PC-3 (cell line): ENCODE measurements around the gene GDAP1L1. TPM values are rescaled to one million over a fixed set of nuclear protein-coding genes. Genes with fewer than 3 reads are reported as not detected.

Source experiments
- ATAC-seq: fragments of 200-7000 bp; cut with Tn5 transposase; 2 replicates; pipeline ENCODE4 v1.9.1; 2020; ENCODE audit warnings: mild to moderate bottlenecking, moderate library complexity
- Bru-seq: library from RNA; stranded (reverse); fragments of 400-500 nt; gene quantifications from one replicate; lab custom pipeline; 2021; lab: Mats Ljungman, UMichigan
- BruChase-seq, 2 experiments: library from RNA; stranded (reverse); fragments of 400-500 nt; gene quantifications; one replicate each; lab custom pipeline; 2021; lab: Mats Ljungman, UMichigan
- BruUV-seq: library from RNA; stranded (reverse); fragments of 400-500 nt; replicated peaks from 2 replicates; lab custom pipeline; 2021; lab: Mats Ljungman, UMichigan
- CTCF ChIA-PET: fragments of 300-600 bp; sonication (Branson Sonifier 250); formaldehyde crosslinking; loops from one replicate; lab custom pipeline; 2022; ENCODE audit warnings: antibody characterized with exemption; lab: Charles Lee
- POLR2A ChIA-PET: fragments of 300-600 bp; sonication (Branson Sonifier 250); formaldehyde crosslinking; loops from one replicate; lab custom pipeline; 2022; ENCODE audit warnings: antibody characterized with exemption; ENCODE audit not compliant: unreplicated experiment; lab: Charles Lee
- DNase-seq: peaks from one replicate; pipeline ENCODE4 v3.0.0-alpha.2; 2015
- H2AFZ ChIP-seq: fragments of 300-600 bp; sonication (generic); 2 replicates; pipeline ENCODE4 v1.6.0; 2016; ENCODE audit warnings: antibody characterized with exemption, low read length
- H3F3A ChIP-seq: fragments of 300-600 bp; sonication (generic); one replicate; pipeline ENCODE4 v1.6.0; 2017; ENCODE audit warnings: antibody characterized with exemption, low read length, control low read depth, mild to moderate bottlenecking; ENCODE audit not compliant: unreplicated experiment
- H3K27ac ChIP-seq: fragments of 300-600 bp; sonication (generic); 2 replicates; pipeline ENCODE4 v1.5.1; 2016; ENCODE audit warnings: mild to moderate bottlenecking, low read length
- H3K27me3 ChIP-seq: fragments of 300-600 bp; sonication (generic); 2 replicates; pipeline ENCODE4 v1.6.1; 2016; ENCODE audit warnings: low read length, mixed read lengths
- H3K36me3 ChIP-seq: fragments of 300-600 bp; sonication (generic); 2 replicates; pipeline ENCODE4 v1.6.1; 2016; ENCODE audit warnings: low read depth, mixed run types, low read length, mixed read lengths
- H3K4me1 ChIP-seq: fragments of 300-600 bp; sonication (generic); 2 replicates; pipeline ENCODE4 v1.5.1; 2016; ENCODE audit warnings: low read length; ENCODE audit not compliant: insufficient read depth
- H3K4me2 ChIP-seq: fragments of 300-600 bp; sonication (generic); 2 replicates; pipeline ENCODE4 v1.6.0; 2016; ENCODE audit warnings: low read length
- H3K4me3 ChIP-seq: fragments of 300-600 bp; sonication (generic); 2 replicates; pipeline ENCODE4 v1.5.1; 2016; ENCODE audit warnings: mild to moderate bottlenecking, low read length, mixed read lengths
- H3K79me2 ChIP-seq: fragments of 300-600 bp; sonication (generic); 2 replicates; pipeline ENCODE4 v1.6.1; 2017; ENCODE audit warnings: low read length, mixed read lengths
- H3K9ac ChIP-seq: fragments of 300-600 bp; sonication (generic); 2 replicates; pipeline ENCODE4 v1.6.0; 2016; ENCODE audit warnings: mild to moderate bottlenecking, low read length
- H3K9me2 ChIP-seq: fragments of 300-600 bp; sonication (generic); replicated peaks from 2 replicates; pipeline ENCODE4 v1.6.1; 2016; ENCODE audit warnings: mixed run types, low read length, mixed read lengths
- H3K9me3 ChIP-seq: fragments of 300-600 bp; sonication (generic); 2 replicates; pipeline ENCODE4 v1.6.1; 2016; ENCODE audit warnings: low read length, mixed read lengths
- H4K20me1 ChIP-seq: fragments of 300-600 bp; sonication (generic); 2 replicates; pipeline ENCODE4 v1.6.1; 2016; ENCODE audit warnings: low read length, mixed read lengths
- CTCF ChIP-seq: fragments of 300-600 bp; sonication (generic); conservative IDR thresholded peaks from 2 replicates; pipeline ENCODE4 v1.5.1; 2017; ENCODE audit warnings: antibody characterized with exemption, low read depth, mild to moderate bottlenecking, low read length
- EZH2 ChIP-seq: fragments of 300-600 bp; sonication (generic); IDR thresholded peaks from one replicate; pipeline ENCODE4 v1.6.1; 2017; ENCODE audit warnings: antibody characterized with exemption, mild to moderate bottlenecking, low read length; ENCODE audit not compliant: unreplicated experiment
- EZH2phosphoT487 ChIP-seq: fragments of 300-600 bp; sonication (generic); IDR thresholded peaks from 2 replicates; pipeline ENCODE4 v1.6.1; 2018; ENCODE audit warnings: mild to moderate bottlenecking, antibody characterized with exemption, low read length, borderline replicate concordance
- intact Hi-C: fragments of 100-400 bp; cut with micrococcal nuclease; formaldehyde crosslinking; loops from 2 replicates; pipeline ENCODE4 v1.9.0; 2023
- long read RNA-seq: library from polyadenylated mRNA; unstranded; transcript quantifications from one replicate; pipeline ENCODE4 v2.0.0, GENCODE V29; 2021; ENCODE audit not compliant: unreplicated experiment
- total RNA-seq: library from RNA; depleted of rRNA; stranded (reverse); fragments of >200 nt; gene quantifications from 2 replicates; pipeline ENCODE4 v1.2.3, GENCODE V29; 2014; rRNA removed

GDAP1L1 gene
- total RNA-seq = not detected in 2 replicates
- Bru-seq, nascent RNA = percentile 3 among the genes with signal in this experiment
- BruChase-seq, experiment 1, labeled RNA remaining after a 6-hour chase = percentile 9 among the genes with signal in this experiment
- BruChase-seq, experiment 2, labeled RNA remaining after a 2-hour chase = percentile 13 among the genes with signal in this experiment
- long read RNA-seq, partial matches to known transcripts = 0 of 2 reads
- long read RNA-seq, other reads (novel, unspliced or antisense) = 2 of 2 reads

GRCh38 chr20:44247131-44247571, at the start of gene GDAP1L1:
GDAP1L1 (plus strand) TSS chr20:44247308; CDS start chr20:44247335, 27 bp downstream.
- no peaks in the 10 kb centered on the region for H3K9me2 ChIP-seq
- H3K27ac ChIP-seq = no peak within 1 kb of the TSS
- intact Hi-C loops = no loop called here
- H3K27me3 ChIP-seq = peaks cover 3% of the 10 kb centered on the region; the same call in 1 of the 2 replicates
- H3K36me3 ChIP-seq = no peaks in the 10 kb centered on the region
- BruUV-seq = no TSS peak
- H3K9ac ChIP-seq = no peak within 1 kb of the TSS
- ChIA-PET POLR2A (no interaction called here), CTCF (no interaction called here)
- H3F3A ChIP-seq = no peaks in the 10 kb centered on the region
- H3K4me1 ChIP-seq = no peaks in the 10 kb centered on the region
- H3K79me2 ChIP-seq = no peaks in the 10 kb centered on the region
- no peak for DNase-seq
- H3K4me3 ChIP-seq = no peak within 1 kb of the TSS
- no peaks in the 10 kb centered on the region for H3K9me3 ChIP-seq
- TF ChIP-seq EZH2phosphoT487 (no peak), CTCF (no peak), EZH2 (no peak)
- no peak for ATAC-seq
- no peak within 1 kb of the TSS for H2AFZ ChIP-seq
- H4K20me1 ChIP-seq = no peaks in the 10 kb centered on the region
- no peak within 1 kb of the TSS for H3K4me2 ChIP-seq

GRCh38 chr20:44198872-44199271, 48.2 kb upstream of the GDAP1L1 start:
- no peaks in the 10 kb centered on the region for H3K27me3 ChIP-seq
- H3K4me1 ChIP-seq = peaks cover 25% of the 10 kb centered on the region
- no peak overlapping the region for H3K27ac ChIP-seq
- DNase-seq (no peak), ATAC-seq (no peak)
- H3K4me3 ChIP-seq = no peak overlapping the region
- peaks cover 62% of the 10 kb centered on the region for H3K36me3 ChIP-seq
- CTCF ChIA-PET = no interaction called here
- no peaks in the 10 kb centered on the region for H4K20me1 ChIP-seq
- no TSS peak for BruUV-seq
- H3K9me3 ChIP-seq = no peaks in the 10 kb centered on the region
- H3K9me2 ChIP-seq = no peaks in the 10 kb centered on the region
- peaks cover 52% of the 10 kb centered on the region for H3K79me2 ChIP-seq
- POLR2A ChIA-PET = no interaction called here
- H3K9ac ChIP-seq = no peak overlapping the region
- no peak overlapping the region for H3K4me2 ChIP-seq
- H2AFZ ChIP-seq = no peak overlapping the region
- H3F3A ChIP-seq = no peaks in the 10 kb centered on the region
- no peak for TF ChIP-seq CTCF
- TF ChIP-seq EZH2 = no peak
- TF ChIP-seq EZH2phosphoT487 = no peak
- intact Hi-C loops = no loop called here

GRCh38 chr20:44199877-44200276, 47.2 kb upstream of the GDAP1L1 start:
- no TSS peak for BruUV-seq
- no peak overlapping the region for H2AFZ ChIP-seq
- intact Hi-C loops = loop anchor here (5.0 kb wide), 1 partner anchor 33 kb away; no protein-coding TSS in a partner anchor
- CTCF ChIA-PET = no interaction called here
- H3K9me3 ChIP-seq = no peaks in the 10 kb centered on the region
- POLR2A ChIA-PET = no interaction called here
- H3K27ac ChIP-seq = no peak overlapping the region
- peaks cover 32% of the 10 kb centered on the region for H3K4me1 ChIP-seq
- H3K4me2 ChIP-seq = no peak overlapping the region
- H3K79me2 ChIP-seq = peaks cover 58% of the 10 kb centered on the region
- no peaks in the 10 kb centered on the region for H3K27me3 ChIP-seq
- no peaks in the 10 kb centered on the region for H3K9me2 ChIP-seq
- no peak overlapping the region for H3K9ac ChIP-seq
- H3F3A ChIP-seq = peaks cover 3% of the 10 kb centered on the region
- no peaks in the 10 kb centered on the region for H4K20me1 ChIP-seq
- no peak for ATAC-seq
- peaks cover 62% of the 10 kb centered on the region for H3K36me3 ChIP-seq
- no peak for DNase-seq
- no peak overlapping the region for H3K4me3 ChIP-seq
- no peak for TF ChIP-seq CTCF
- no peak for TF ChIP-seq EZH2
- no peak for TF ChIP-seq EZH2phosphoT487
